H9 (cell line): ENCODE data around the gene TMCC1. TPM values are rescaled to one million over a fixed set of nuclear protein-coding genes. Genes with fewer than 3 reads are reported as not detected.
"Not testable (repeated sequence)": the region's sequence is repeated elsewhere in the genome, so short reads cannot be mapped to it uniquely, and the experiment has no call there.

Experiments
- DNase-seq: peaks from one replicate; pipeline ENCODE4 v3.0.0-alpha.2; 2017
- H2AFZ ChIP-seq: one replicate; pipeline ENCODE4 v1.6.1; 2013; ENCODE audit warnings: mild to moderate bottlenecking, low read length, control low read depth, moderate library complexity
- H2AK5ac ChIP-seq: 2 replicates; pipeline ENCODE4 v1.6.1; 2013; ENCODE audit warnings: low read length, control low read depth, mixed read lengths; ENCODE audit not compliant: insufficient read length
- H2BK120ac ChIP-seq: one replicate; pipeline ENCODE4 v1.6.1; 2013; ENCODE audit warnings: low read depth, mild to moderate bottlenecking, low read length, control low read depth, inconsistent platforms; ENCODE audit not compliant: poor library complexity, severe bottlenecking
- H2BK12ac ChIP-seq: 2 replicates; pipeline ENCODE4 v1.6.1; 2013; ENCODE audit warnings: low read length, control low read depth, mixed read lengths, low read depth; ENCODE audit not compliant: insufficient read length
- H2BK15ac ChIP-seq: 2 replicates; pipeline ENCODE4 v1.6.1; 2013; ENCODE audit warnings: low read depth, low read length, control low read depth
- H2BK20ac ChIP-seq: one replicate; pipeline ENCODE4 v1.6.1; 2013; ENCODE audit warnings: low read depth, mild to moderate bottlenecking, low read length, control low read depth, inconsistent platforms; ENCODE audit not compliant: poor library complexity, severe bottlenecking
- H2BK5ac ChIP-seq: 2 replicates; pipeline ENCODE4 v1.6.1; 2013; ENCODE audit warnings: low read length, control low read depth, mixed read lengths; ENCODE audit not compliant: insufficient read length
- H3K14ac ChIP-seq: 2 replicates; pipeline ENCODE4 v1.6.1; 2013; ENCODE audit warnings: low read length, control low read depth; ENCODE audit not compliant: insufficient read depth
- H3K18ac ChIP-seq: 2 replicates; pipeline ENCODE4 v1.6.1; 2013; ENCODE audit warnings: low read depth, mild to moderate bottlenecking, mixed read lengths, low read length, control low read depth; ENCODE audit not compliant: insufficient read length
- H3K23ac ChIP-seq: 2 replicates; pipeline ENCODE4 v1.6.1; 2013; ENCODE audit warnings: low read length, control low read depth, mixed read lengths, low read depth; ENCODE audit not compliant: insufficient read length
- H3K23me2 ChIP-seq: 2 replicates; pipeline ENCODE4 v1.6.1; 2013; ENCODE audit warnings: low read depth, mild to moderate bottlenecking, mixed read lengths, low read length, control low read depth; ENCODE audit not compliant: insufficient read length, poor library complexity, severe bottlenecking
- H3K27ac ChIP-seq: 2 replicates; pipeline ENCODE4 v1.5.1; 2013; ENCODE audit warnings: low read length, control low read depth, mixed read lengths, low read depth; ENCODE audit not compliant: insufficient read length
- H3K27me3 ChIP-seq: 2 replicates; pipeline ENCODE4 v1.6.1; 2013; ENCODE audit warnings: low read length, control low read depth, inconsistent platforms; ENCODE audit not compliant: insufficient read depth
- H3K4ac ChIP-seq: 2 replicates; pipeline ENCODE4 v1.6.1; 2013; ENCODE audit warnings: low read depth, mild to moderate bottlenecking, control low read depth, inconsistent platforms, low read length, moderate library complexity
- H3K4me1 ChIP-seq: 2 replicates; pipeline ENCODE4 v1.6.1; 2013; ENCODE audit warnings: low read length, control low read depth, inconsistent platforms; ENCODE audit not compliant: insufficient read depth
- H3K4me2 ChIP-seq: 2 replicates; pipeline ENCODE4 v1.6.1; 2013; ENCODE audit warnings: low read length, control low read depth, mixed read lengths; ENCODE audit not compliant: insufficient read length, insufficient read depth
- H3K56ac ChIP-seq: 2 replicates; pipeline ENCODE4 v1.6.1; 2013; ENCODE audit warnings: low read depth, mild to moderate bottlenecking, mixed read lengths, low read length, control low read depth; ENCODE audit not compliant: insufficient read length
- H3K79me1 ChIP-seq: 2 replicates; pipeline ENCODE4 v1.6.1; 2013; ENCODE audit warnings: low read depth, mild to moderate bottlenecking, moderate library complexity, low read length, control low read depth, inconsistent platforms; ENCODE audit not compliant: insufficient read depth, poor library complexity, severe bottlenecking
- H3K79me2 ChIP-seq: 2 replicates; pipeline ENCODE4 v1.6.1; 2013; ENCODE audit warnings: low read length, control low read depth, inconsistent platforms; ENCODE audit not compliant: insufficient read depth
- H3K9ac ChIP-seq: 2 replicates; pipeline ENCODE4 v1.6.1; 2013; ENCODE audit warnings: low read length, control low read depth, mixed read lengths; ENCODE audit not compliant: insufficient read length; ENCODE audit errors: extremely low read depth
- H3K9me3 ChIP-seq: one replicate; pipeline ENCODE4 v1.6.1; 2013; ENCODE audit warnings: low read depth, low read length, inconsistent platforms; ENCODE audit not compliant: control insufficient read depth
- H3T11ph ChIP-seq: one replicate; pipeline ENCODE4 v1.6.1; 2013; ENCODE audit warnings: mild to moderate bottlenecking, low read length, control low read depth, inconsistent platforms
- H4K20me1 ChIP-seq: one replicate; pipeline ENCODE4 v1.6.1; 2013; ENCODE audit not compliant: control insufficient read depth, insufficient read length, insufficient read depth
- H4K5ac ChIP-seq: 2 replicates; pipeline ENCODE4 v1.6.1; 2013; ENCODE audit warnings: low read depth, mild to moderate bottlenecking, mixed read lengths, low read length, control low read depth; ENCODE audit not compliant: insufficient read length
- H4K8ac ChIP-seq: replicated peaks from 2 replicates; pipeline ENCODE4 v1.6.1; 2013; ENCODE audit warnings: low read length, control low read depth, mixed read lengths, low read depth; ENCODE audit not compliant: insufficient read length
- H4K91ac ChIP-seq: 2 replicates; pipeline ENCODE4 v1.6.1; 2013; ENCODE audit warnings: low read depth, mild to moderate bottlenecking, moderate library complexity, mixed read lengths, low read length, control low read depth; ENCODE audit not compliant: insufficient read length
- H3K27ac Mint-ChIP-seq, 3 experiments: 2 replicates in 2 of 3; 3 replicates in 1 of 3; pipeline ENCODE4 v1.8.0; 2020 to 2021; ENCODE audit warnings: mixed read lengths in 3 of 3, mild to moderate bottlenecking in 1 of 3, moderate library complexity in 1 of 3
- H3K27me3 Mint-ChIP-seq: 2 replicates; pipeline ENCODE4 v1.8.0; 2021; ENCODE audit warnings: low read depth, mild to moderate bottlenecking, moderate library complexity, mixed read lengths
- H3K36me3 Mint-ChIP-seq, 3 experiments: 2 replicates in 2 of 3; 3 replicates in 1 of 3; pipeline ENCODE4 v1.8.0; 2020 to 2021; ENCODE audit warnings: low read depth in 3 of 3, mixed read lengths in 3 of 3; ENCODE audit not compliant: insufficient read depth in 1 of 3
- H3K4me1 Mint-ChIP-seq, 2 experiments: 2 replicates each; pipeline ENCODE4 v1.8.0; 2020; ENCODE audit warnings: mixed read lengths in 2 of 2
- H3K4me3 Mint-ChIP-seq, 2 experiments: 2 replicates in 1 of 2; 3 replicates in 1 of 2; pipeline ENCODE4 v1.8.0; 2020 to 2021; ENCODE audit warnings: mild to moderate bottlenecking in 2 of 2, mixed read lengths in 2 of 2, moderate library complexity in 1 of 2
- H3K9me3 Mint-ChIP-seq, 2 experiments: 2 replicates in 1 of 2; 3 replicates in 1 of 2; pipeline ENCODE4 v1.8.0; 2020; ENCODE audit warnings: mild to moderate bottlenecking in 2 of 2, mixed read lengths in 2 of 2, moderate library complexity in 1 of 2
- CTCF ChIP-seq: fragments of 200-600 bp; sonication (generic); conservative IDR thresholded peaks from 3 replicates; pipeline ENCODE4 v1.8.0; 2021; ENCODE audit warnings: antibody characterized with exemption, mild to moderate bottlenecking
- WGBS: extraction: QIAGEN DNeasy Blood & Tissue Kit; methylation state at CpG from one replicate; pipeline ENCODE4 v1.1.7; 2013; ENCODE audit warnings: missing lambda C conversion rate, low lambda C conversion rate, mixed read lengths; ENCODE audit not compliant: insufficient read length; ENCODE audit errors: extremely low coverage; 5-methylcytosine and 5-hydroxymethylcytosine counted together
- total RNA-seq: library from RNA; stranded (reverse); gene quantifications from 2 replicates; pipeline ENCODE4 v1.2.1, GENCODE V29; 2021

The TMCC1 gene
- total RNA-seq, 1 experiment from 2014 or later: 24.4 TPM

- Mint-ChIP-seq H3K36me3 (peaks cover 21 to 48% (median 41%) of the 10 kb centered on the region in 3 experiments), H3K4me1 (no peaks in the 10 kb centered on the region), H3K4me3 (no peak overlapping the region), H3K27me3 (no peaks in the 10 kb centered on the region), H3K27ac (peak overlapping the region in 1 of 3 experiments; percentile 2; a peak in 1 of 7 replicates), H3K9me3 (no peaks in the 10 kb centered on the region)
- no peak overlapping the region for H3K4me2 ChIP-seq
- no peak overlapping the region for H4K5ac ChIP-seq
- H3T11ph ChIP-seq: no peak overlapping the region
- H3K14ac ChIP-seq: no peak overlapping the region
- no peak overlapping the region for H3K23ac ChIP-seq
- H3K27ac ChIP-seq: no peak overlapping the region
- H3K18ac ChIP-seq: no peak overlapping the region
- no peak overlapping the region for H4K91ac ChIP-seq
- no peak overlapping the region for H3K9ac ChIP-seq
- WGBS: no CpG with 5 or more reads among the region's 1 CpG
- no peaks in the 10 kb centered on the region for H3K27me3 ChIP-seq
- no peak for DNase-seq
- TF ChIP-seq CTCF: no peak
- H4K8ac ChIP-seq: no peak overlapping the region
- H3K4ac ChIP-seq: no peak overlapping the region
- no peak overlapping the region for H2BK20ac ChIP-seq
- peaks cover 2% of the 10 kb centered on the region; the same call in 1 of the 2 replicates for H3K79me2 ChIP-seq
- no peak overlapping the region for H3K56ac ChIP-seq
- H3K9me3 ChIP-seq: no peaks in the 10 kb centered on the region
- H3K79me1 ChIP-seq: peaks cover 3% of the 10 kb centered on the region
- no peak overlapping the region for H2BK5ac ChIP-seq
- no peak overlapping the region for H2BK120ac ChIP-seq
- H2BK15ac ChIP-seq: no peak overlapping the region
- no peak overlapping the region for H2AK5ac ChIP-seq
- no peak overlapping the region for H2AFZ ChIP-seq
- no peaks in the 10 kb centered on the region for H4K20me1 ChIP-seq
- H3K23me2 ChIP-seq: no peaks in the 10 kb centered on the region
- H2BK12ac ChIP-seq: no peak overlapping the region
- H3K4me1 ChIP-seq: no peaks in the 10 kb centered on the region
These were observed 15.2 kb downstream of the TMCC1 start for GRCh38 chr3:129878355-129878754.

- H2BK12ac ChIP-seq, H3K9me3 Mint-ChIP-seq, H4K91ac ChIP-seq, H3K4me1 ChIP-seq, H3K27ac Mint-ChIP-seq, H3K56ac ChIP-seq, H3K27ac ChIP-seq, H2AFZ ChIP-seq, H3K4me1 Mint-ChIP-seq, H2BK120ac ChIP-seq, H3K4me3 Mint-ChIP-seq, H3K27me3 ChIP-seq, H3K23me2 ChIP-seq, H2BK5ac ChIP-seq, H3K79me2 ChIP-seq, H3K23ac ChIP-seq, H3K4me2 ChIP-seq, H4K5ac ChIP-seq, H3K79me1 ChIP-seq, H3K18ac ChIP-seq, H3K4ac ChIP-seq, H4K20me1 ChIP-seq, H3K9ac ChIP-seq, H3K9me3 ChIP-seq, H2AK5ac ChIP-seq, H4K8ac ChIP-seq, H3K27me3 Mint-ChIP-seq, H3K14ac ChIP-seq, H2BK20ac ChIP-seq, DNase-seq, H2BK15ac ChIP-seq, H3T11ph ChIP-seq: not testable (repeated sequence)
- peaks cover 17 to 55% (median 46%) of the 10 kb centered on the region in 3 experiments for H3K36me3 Mint-ChIP-seq
- WGBS: no CpG with 5 or more reads among the region's 2 CpGs
These were observed 19.0 kb downstream of the TMCC1 start for GRCh38 chr3:129874479-129874878.
